ENCODE results near the gene OGFOD2. TPM values are rescaled to one million over a fixed set of nuclear protein-coding genes. Genes with fewer than 3 reads are reported as not detected.
"Not testable (repeated sequence)": the region's sequence is repeated elsewhere in the genome, so short reads cannot be mapped to it uniquely, and the experiment has no call there.

The OGFOD2 gene
- 8.8 TPM for total RNA-seq

DNA sequence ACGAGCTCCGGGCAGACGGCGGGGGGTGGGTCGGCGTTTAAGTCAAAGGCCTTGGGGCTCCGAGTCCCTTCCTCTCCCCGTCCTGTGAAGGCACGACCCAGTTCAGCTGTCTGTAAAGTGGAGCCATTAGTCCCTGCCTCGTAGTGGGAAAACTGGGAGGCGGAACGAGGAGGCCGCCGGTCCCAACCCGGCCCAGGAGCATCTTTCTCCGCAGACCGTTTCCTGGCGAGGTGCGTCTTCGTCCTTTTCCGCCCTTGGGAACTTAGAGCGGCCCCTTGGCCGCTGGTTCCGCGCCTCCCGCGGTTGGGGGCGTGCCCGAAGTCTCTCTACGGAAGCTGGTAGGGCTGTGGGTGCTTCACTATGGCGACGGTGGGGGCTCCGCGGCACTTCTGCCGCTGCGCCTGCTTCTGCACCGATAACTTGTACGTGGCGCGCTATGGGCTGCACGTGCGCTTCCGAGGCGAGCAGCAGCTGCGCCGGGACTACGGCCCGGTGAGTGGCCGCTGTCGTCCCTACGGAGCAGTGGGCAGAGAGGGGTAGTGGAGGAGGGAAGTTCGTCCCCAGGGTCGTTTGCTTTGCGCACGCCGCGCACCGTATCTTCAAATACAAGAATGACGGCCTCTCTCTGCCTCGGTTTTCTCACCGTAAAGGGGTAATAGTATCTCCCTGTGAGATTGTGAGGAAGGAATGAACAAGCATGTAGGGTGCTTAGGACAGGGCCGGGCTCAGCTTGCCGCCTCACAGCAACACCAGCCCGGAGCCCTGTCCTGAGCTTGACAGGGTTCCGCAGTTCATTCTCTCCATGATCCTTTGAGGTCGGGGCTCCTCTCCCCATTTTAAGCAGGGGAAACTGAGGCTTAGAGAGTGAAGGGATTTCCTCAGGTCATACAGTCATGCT lies at the start of gene OGFOD2:
Gene OGFOD2 (plus strand): TSS at position 353 of the 898 bp plus-strand sequence. CDS start 8 bp downstream, at position 361.
- DNase-seq = peak; percentile 96

GRCh38 chr12:122927756-122928403 lies 47.2 kb upstream of the OGFOD2 start:
- DNase-seq = no peak

GRCh38 chr12:122928404-122929147 lies 46.5 kb upstream of the OGFOD2 start:
- DNase-seq = peak; percentile 76

- peak; percentile 20 for DNase-seq
Measured at GRCh38 chr12:122929148-122929538, 45.9 kb upstream of the OGFOD2 start.

GRCh38 chr12:122929812-122930211 lies 45.2 kb upstream of the OGFOD2 start:
- DNase-seq = no peak

DNA sequence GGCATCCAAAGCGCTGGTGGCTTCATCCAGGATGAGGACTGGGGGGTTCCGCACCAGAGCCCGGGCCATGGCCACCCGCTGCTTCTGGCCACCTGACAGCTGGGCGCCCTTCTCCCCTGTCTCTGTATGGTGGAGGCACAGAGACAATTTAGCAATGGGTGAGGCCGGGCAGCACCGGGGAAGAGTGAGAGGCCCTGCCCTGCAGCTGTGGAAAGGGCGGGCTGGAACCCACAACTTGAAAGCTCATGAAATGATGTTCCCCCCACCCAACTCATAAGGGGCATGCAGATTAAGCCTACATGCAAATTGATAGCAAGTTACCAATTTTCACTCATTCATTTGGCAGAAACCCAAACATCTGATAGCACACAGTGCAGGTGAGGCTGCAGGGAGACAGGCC lies 42.8 kb upstream of the OGFOD2 start:
- DNase-seq = no peak

- DNase-seq = no peak
Measured at GRCh38 chr12:122934722-122935121, 40.3 kb upstream of the OGFOD2 start.

DNA sequence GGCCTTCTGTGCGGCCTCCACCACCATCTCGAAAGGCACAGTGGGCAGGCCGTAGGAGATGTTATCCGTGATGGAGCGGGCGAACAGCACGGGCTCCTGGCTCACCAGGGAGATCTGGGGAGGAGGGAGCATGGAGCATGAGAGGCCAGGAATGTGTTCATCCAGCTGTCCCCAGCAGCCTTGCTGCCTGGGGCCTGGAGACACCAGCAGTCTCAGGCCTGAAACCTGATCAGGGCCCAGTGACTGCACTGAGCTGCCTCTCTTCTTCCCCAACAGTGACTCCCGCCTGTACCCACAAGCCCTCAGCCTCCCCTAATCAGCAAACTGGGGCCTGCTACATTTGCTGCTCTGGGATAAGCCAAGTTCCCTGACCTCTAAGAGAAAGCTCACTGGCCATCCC lies 39.7 kb upstream of the OGFOD2 start:
- DNase-seq = peak; percentile 74

DNA sequence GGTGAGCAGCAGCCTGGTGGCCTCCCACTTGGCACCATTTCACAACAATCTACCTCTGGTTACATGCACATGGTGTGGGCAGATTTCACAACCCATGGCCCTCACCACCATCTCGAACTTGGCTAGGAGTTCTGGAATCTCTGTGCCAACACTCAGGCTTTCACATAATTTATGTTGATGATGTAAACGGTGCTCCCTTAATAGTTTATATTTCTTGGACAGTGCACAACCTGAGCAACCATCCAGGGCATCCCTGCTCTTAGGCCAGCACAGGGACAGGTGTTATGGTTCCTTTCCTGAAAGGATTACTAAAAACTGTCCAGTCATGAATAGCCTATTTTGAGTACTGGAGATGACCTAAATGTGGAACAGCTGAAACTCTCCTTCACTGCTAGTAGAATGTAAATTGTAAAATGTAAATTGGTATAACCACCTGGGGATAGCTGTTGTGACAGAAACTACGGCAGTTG lies 37.4 kb upstream of the OGFOD2 start:
- DNase-seq = no peak

DNA sequence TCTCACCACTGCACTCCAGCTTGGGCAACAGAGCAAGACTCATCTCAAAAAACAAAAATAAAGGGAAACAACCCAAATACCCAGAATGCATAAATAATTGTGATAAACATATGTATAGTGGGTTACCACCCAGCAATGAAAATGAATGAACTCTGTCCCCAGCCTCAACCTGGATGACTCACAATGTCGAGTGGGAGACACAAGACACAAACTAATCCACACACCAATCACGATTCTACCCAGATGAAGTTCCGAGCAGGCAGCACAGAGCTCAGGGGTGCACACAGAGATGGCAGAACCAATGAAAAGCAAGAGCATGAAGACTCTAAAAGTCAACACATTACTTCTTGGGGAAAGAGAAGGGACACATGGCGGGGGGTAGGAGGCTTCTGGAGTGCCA lies 35.9 kb upstream of the OGFOD2 start:
- no peak for DNase-seq

DNA sequence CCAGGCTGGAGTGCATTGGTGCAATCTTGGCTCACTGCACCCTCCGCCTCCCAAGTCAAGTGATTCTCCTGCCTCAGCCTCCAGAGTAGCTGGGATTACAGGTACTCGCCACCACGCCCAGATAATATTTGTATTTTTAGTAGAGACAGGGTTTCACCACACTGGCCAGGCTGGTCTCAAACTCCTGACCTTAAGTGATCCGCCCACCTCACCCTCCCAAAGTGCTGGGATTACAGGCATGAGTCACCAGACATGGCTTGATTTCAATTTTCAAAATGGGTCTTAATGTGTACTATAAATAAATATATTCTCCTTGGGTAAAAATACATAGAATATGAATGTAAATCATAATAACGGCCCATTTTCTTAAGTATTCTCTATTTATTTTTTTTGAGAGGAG lies 33.7 kb upstream of the OGFOD2 start:
- DNase-seq = not testable (repeated sequence)

GRCh38 chr12:122942637-122943036 lies 32.4 kb upstream of the OGFOD2 start:
- DNase-seq = no peak

GRCh38 chr12:122943196-122943595 lies 31.8 kb upstream of the OGFOD2 start:
- DNase-seq = no peak

DNA sequence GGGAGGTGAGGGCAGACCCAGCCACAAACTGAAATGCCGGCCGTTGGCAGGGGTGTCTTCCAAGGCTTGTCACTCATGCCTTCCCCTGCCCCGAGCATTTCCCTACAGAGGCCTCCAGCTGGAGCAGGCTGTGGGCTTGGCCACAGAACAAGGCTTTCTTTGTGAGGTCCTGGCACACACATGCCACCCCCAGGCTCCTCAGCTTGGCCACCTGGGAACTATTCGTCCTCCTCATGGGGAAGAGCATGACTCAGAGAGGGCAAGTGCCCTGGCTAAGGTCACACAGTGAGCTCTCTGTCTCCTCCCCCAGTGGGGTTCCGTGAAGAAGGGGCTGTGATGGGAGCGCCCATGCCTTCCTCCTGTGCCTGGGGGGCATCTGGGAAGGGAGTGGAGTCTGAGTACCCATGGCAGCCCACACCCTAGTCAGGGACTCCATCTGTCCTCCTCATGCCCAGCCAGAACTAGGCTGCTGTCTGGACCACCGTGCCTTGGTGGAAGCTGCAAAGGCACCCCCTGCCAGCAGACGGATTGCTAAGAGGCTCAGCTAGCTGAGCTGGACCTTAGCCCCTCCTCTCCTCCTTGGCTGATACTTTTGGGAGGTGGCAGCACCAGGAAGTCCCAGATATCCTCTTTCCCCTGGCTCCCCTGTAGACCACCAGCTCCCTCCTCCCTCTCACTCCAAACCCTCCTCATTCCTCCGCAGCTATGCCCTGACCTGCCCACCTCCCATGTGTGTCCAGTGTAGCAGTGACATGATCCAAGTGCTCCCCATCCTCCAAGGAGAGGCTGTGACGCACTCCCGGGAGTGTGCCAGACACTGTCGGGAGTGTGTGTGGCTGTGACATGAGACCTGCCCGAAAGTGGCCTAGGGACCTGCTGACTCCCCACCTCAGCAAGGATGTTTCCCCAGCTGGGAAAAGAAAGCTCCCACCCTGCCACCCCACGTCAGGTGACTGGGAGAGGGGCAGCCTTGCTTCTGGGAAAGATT lies 30.1 kb upstream of the OGFOD2 start:
- DNase-seq = peak; percentile 83

GRCh38 chr12:122946690-122947341 lies 28.2 kb upstream of the OGFOD2 start:
- peak; percentile 57 for DNase-seq

DNA sequence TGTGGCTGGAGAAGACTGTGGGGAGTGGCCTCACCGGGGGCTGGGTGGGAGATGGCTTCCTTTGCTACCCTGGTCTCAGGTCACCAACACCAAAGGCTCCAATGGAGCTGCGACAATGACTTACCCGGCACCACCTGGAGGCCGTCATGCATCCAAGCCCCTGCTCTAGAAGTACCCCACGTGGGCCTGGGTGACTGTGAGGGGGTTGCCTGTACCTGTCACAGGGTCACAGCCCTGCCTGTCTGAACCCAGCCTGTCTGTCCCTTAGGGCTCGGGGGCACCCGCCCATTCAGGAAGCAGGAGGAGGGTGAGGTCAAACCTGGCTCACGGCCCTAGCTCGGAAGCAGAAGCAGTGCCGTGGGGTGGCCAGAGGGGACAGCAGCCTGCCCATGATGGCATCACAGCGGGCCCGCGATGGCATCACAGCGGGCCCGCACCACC lies 27.7 kb upstream of the OGFOD2 start:
- no peak for DNase-seq

- DNase-seq = no peak
Measured at GRCh38 chr12:122948605-122949004, 26.4 kb upstream of the OGFOD2 start.

GRCh38 chr12:122949405-122949804 lies 25.6 kb upstream of the OGFOD2 start:
- no peak for DNase-seq

DNA sequence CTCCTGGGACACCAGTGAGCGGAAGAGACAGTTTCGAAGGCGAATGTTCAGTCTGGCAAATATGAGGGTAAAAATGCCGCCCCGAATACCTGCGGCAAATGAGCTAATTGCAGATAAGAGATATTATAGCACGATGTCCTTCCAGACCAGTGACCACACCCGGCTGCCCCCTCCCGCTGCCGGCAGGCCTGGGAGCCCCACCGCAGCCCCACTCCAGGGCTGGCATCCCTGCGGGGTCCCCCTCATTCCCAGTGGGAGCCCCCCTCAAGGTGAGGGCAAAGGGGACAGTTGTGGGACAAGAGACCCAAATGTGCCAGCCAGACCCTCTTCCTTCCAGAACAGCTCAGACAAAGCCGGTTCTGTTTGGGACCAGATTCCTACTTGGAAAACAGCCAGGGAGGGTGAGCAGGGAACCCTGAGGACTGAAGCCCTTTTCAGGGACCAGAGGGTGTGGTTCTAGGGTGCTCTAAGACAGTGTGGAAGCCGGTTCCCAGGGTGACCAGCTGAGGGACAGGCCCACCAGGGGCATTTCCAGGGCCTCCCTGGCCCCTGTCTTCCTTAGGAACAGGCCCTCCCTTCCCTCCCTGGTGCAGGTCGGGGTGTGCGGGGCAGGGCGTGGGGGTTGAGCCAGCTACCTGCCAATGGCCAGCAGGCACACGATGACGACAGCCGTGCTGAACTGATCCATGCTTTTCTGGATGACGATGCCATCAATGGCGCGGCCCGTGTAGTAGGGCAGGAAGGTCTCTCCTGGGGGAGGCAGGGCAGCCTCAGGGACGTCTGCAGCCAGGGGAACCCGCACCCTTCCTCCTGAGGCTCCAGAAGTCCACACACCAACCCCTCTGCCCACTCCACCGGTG lies 25.0 kb upstream of the OGFOD2 start:
- DNase-seq = no peak

DNA sequence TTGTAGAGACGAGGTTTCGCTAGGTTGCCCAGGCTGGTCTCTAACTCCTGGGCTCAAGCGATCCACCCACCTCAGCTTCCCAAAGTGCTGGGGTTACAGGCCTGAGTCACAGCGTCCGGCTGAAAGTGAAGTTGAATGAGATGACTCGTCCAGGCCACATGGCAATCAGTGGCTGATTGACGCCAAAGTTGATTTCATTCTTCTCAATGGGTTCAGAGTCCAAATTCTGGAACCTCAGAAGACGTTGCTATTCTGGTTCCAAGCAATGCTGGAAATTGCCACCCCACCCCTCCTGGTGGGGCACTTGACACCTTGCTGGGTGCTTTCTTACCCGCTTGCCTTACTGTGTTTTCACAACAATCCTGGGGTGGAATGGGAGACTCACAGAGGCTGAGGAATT lies 23.6 kb upstream of the OGFOD2 start:
- no peak for DNase-seq

All from tongue (tissue), 2 donors.